ENCODE data around the gene VWA3B. TPM values are rescaled to one million over a fixed set of nuclear protein-coding genes. Genes with fewer than 3 reads are reported as not detected.
"Not testable (repeated sequence)": the region's sequence is repeated elsewhere in the genome, so short reads cannot be mapped to it uniquely, and the experiment has no call there.

VWA3B gene
- total RNA-seq, 2 donors from 2014 or later: 1.8 to 3.2 TPM

DNA sequence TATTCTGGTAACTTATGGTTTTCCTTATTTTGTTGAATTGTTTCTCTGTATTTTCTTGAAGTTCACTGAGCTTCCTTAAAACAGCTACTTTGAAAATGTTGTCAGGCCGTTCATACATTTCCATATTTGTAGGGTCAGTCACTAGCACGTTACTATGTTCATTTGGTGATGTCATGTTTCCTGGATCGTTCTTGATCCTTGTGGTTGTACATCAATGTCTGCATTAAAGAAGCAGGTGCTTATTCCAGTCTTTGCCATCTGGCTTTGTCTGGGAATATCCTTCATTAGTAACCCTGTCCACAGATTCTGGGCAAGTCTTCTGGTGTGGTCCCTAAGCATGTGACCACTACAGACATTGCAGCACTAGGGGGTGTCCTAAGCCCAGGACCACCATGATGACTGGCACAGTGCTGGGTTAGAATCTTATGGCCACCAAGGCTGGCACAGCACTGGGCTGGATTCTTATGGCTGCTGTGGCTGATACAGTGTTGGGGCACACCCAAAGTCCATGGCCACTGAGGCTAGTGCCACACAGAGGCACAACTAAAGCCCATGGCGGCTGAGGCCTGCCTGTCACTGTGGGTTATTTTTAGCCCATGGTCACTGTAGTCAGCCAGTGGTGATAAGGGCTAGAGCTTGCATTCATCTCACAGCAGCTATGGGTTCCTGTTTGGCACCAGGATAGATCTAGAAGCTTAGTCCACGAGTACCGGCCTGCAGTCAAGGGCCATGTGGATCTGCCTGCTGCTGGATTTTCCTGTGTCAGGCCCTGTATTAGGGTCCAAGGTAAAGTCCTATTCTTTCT is 13.2 kb downstream of the VWA3B start:
- Histone ChIP-seq H3K9me3 (no peaks in the 10 kb centered on the region), H3K27ac (no peak overlapping the region), H3K4me3 (no peak overlapping the region), H3K36me3 (no peaks in the 10 kb centered on the region), H3K9ac (ENCODE audit: low read depth in 2 of 2, low read length in 2 of 2) (no peak overlapping the region), H3K4me1 (no peaks in the 10 kb centered on the region), H3K27me3 (no peaks in the 10 kb centered on the region)
- no peak for DNase-seq
- intact Hi-C loops (cut with DNase I): no loop called here
- TF ChIP-seq, protein P1, sequence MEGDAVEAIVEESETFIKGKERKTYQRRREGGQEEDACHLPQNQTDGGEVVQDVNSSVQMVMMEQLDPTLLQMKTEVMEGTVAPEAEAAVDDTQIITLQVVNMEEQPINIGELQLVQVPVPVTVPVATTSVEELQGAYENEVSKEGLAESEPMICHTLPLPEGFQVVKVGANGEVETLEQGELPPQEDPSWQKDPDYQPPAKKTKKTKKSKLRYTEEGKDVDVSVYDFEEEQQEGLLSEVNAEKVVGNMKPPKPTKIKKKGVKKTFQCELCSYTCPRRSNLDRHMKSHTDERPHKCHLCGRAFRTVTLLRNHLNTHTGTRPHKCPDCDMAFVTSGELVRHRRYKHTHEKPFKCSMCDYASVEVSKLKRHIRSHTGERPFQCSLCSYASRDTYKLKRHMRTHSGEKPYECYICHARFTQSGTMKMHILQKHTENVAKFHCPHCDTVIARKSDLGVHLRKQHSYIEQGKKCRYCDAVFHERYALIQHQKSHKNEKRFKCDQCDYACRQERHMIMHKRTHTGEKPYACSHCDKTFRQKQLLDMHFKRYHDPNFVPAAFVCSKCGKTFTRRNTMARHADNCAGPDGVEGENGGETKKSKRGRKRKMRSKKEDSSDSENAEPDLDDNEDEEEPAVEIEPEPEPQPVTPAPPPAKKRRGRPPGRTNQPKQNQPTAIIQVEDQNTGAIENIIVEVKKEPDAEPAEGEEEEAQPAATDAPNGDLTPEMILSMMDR (IDR thresholded peaks at IDR 0.05): no peak

GRCh38 chr2:98102315-98102714 is 15.3 kb downstream of the VWA3B start:
- DNase-seq; H3K27me3 ChIP-seq; H3K36me3 ChIP-seq; intact Hi-C loops (cut with DNase I); H3K9ac ChIP-seq (ENCODE audit: low read depth in 2 of 2, low read length in 2 of 2); H3K4me3 ChIP-seq; H3K4me1 ChIP-seq; H3K27ac ChIP-seq; H3K9me3 ChIP-seq: not testable (repeated sequence)

GRCh38 chr2:98102878-98103277 is 15.9 kb downstream of the VWA3B start:
- H3K27ac ChIP-seq: no peak overlapping the region
- TF ChIP-seq, protein P1 (IDR thresholded peaks at IDR 0.05): no peak
- H3K27me3 ChIP-seq: no peaks in the 10 kb centered on the region
- intact Hi-C loops (cut with DNase I): no loop called here
- no peak overlapping the region for H3K4me3 ChIP-seq
- no peak overlapping the region for H3K9ac ChIP-seq (ENCODE audit: low read depth in 2 of 2, low read length in 2 of 2)
- no peak for DNase-seq
- no peaks in the 10 kb centered on the region for H3K36me3 ChIP-seq
- H3K4me1 ChIP-seq: no peaks in the 10 kb centered on the region
- no peaks in the 10 kb centered on the region for H3K9me3 ChIP-seq

- Histone ChIP-seq H3K4me3 (no peak overlapping the region), H3K4me1 (no peaks in the 10 kb centered on the region), H3K9me3 (no peaks in the 10 kb centered on the region), H3K27me3 (no peaks in the 10 kb centered on the region), H3K27ac (no peak overlapping the region), H3K36me3 (no peaks in the 10 kb centered on the region), H3K9ac (ENCODE audit: low read depth in 2 of 2, low read length in 2 of 2) (no peak overlapping the region)
- intact Hi-C loops (cut with DNase I): no loop called here
- DNase-seq: no peak
- TF ChIP-seq, protein P1 (IDR thresholded peaks at IDR 0.05): no peak
These were observed 21.1 kb downstream of the VWA3B start for GRCh38 chr2:98108110-98108509.

DNA sequence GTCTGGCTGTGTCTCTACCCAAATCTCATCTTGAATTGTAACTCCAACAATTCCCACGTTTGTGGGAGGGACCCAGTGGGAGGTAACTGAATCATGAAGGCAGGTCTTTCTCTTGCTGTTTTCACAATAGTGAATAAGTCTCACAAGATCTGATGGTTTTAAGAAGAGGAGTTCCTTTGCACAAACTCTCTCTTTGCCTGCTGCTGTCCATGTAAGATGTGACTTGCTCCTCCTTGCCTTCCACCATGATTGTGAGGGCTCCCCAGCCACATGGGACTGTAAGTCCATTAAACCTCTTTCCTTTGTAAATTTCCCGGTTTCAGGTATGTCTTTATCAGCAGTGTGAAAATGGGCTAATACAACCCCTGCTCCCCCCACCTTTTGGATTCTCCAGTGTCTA is 23.8 kb downstream of the VWA3B start:
- no peaks in the 10 kb centered on the region for H3K9me3 ChIP-seq
- intact Hi-C loops (cut with DNase I): no loop called here

More for the DNA sequence above, 23.8 kb downstream of the VWA3B start:
- Histone ChIP-seq H3K27ac (no peak overlapping the region), H3K4me3 (no peak overlapping the region), H3K27me3 (no peaks in the 10 kb centered on the region), H3K36me3 (no peaks in the 10 kb centered on the region), H3K9ac (ENCODE audit: low read depth in 2 of 2, low read length in 2 of 2) (no peak overlapping the region), H3K4me1 (no peaks in the 10 kb centered on the region)
- TF ChIP-seq, protein P1 (IDR thresholded peaks at IDR 0.05): no peak
- DNase-seq: no peak

Measured in colonic mucosa (tissue), 4 donors.